Choroid plexus epithelial cell (primary cell): Measurements from ENCODE around the gene ABHD2.
"Not testable (repeated sequence)": the region's sequence is repeated elsewhere in the genome, so short reads cannot be mapped to it uniquely, and the experiment has no call there.

ENCODE experiments used
- DNase-seq: peaks from one replicate; pipeline ENCODE4 v3.0.0-alpha.2; 2010; ENCODE audit warnings: low read depth
- H3K4me3 ChIP-seq: 2 replicates; pipeline ENCODE4 v1.5.1; 2011; ENCODE audit warnings: low read depth, mild to moderate bottlenecking, control low read depth, low read length, moderate library complexity
- TF ChIP-seq, protein P1 (sequence below): conservative IDR thresholded peaks from 2 replicates; pipeline ENCODE4 v1.5.1; 2011; ENCODE audit warnings: low read depth, mild to moderate bottlenecking, control low read depth, inconsistent platforms, low read length, moderate library complexity

The ABHD2 gene

DNA sequence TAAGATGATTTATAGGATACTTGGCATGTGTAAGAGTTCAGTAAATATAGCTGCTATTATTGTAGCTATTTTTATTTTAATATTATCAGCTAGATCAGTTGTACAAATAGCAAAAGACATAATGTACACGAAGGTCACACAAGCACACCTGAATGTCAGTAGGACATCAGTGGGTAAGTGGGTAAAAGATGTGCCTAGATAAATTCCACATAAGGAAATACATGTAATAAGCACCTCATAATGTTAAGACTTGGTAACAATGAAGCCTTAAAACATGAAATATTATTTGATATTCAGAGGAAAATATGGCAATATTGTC, 41.5 kb downstream of the ABHD2 start:
- H3K4me3 ChIP-seq = no peak overlapping the region
- TF ChIP-seq, protein P1, sequence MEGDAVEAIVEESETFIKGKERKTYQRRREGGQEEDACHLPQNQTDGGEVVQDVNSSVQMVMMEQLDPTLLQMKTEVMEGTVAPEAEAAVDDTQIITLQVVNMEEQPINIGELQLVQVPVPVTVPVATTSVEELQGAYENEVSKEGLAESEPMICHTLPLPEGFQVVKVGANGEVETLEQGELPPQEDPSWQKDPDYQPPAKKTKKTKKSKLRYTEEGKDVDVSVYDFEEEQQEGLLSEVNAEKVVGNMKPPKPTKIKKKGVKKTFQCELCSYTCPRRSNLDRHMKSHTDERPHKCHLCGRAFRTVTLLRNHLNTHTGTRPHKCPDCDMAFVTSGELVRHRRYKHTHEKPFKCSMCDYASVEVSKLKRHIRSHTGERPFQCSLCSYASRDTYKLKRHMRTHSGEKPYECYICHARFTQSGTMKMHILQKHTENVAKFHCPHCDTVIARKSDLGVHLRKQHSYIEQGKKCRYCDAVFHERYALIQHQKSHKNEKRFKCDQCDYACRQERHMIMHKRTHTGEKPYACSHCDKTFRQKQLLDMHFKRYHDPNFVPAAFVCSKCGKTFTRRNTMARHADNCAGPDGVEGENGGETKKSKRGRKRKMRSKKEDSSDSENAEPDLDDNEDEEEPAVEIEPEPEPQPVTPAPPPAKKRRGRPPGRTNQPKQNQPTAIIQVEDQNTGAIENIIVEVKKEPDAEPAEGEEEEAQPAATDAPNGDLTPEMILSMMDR = no peak
- no peak for DNase-seq

DNA sequence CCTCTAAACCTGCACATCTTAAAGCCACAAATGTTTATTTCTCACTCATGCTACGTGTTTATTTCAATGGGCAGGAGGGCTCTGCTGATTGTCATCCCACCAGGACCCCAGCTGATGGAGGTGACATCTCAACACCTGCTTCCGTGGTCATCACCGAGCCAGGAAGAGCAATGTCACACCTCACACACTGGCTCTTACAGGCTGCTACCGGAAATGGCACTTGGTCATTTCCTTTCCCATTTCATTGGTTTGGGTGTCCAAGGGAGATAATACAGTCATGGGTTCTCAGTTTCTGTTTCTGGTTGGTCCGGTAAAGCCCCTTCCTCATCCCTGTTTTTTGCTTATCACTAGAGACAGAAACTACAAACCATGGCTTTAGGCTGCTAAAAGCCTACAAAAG, 41.9 kb downstream of the ABHD2 start:
- TF ChIP-seq, protein P1 = no peak
- no peak for DNase-seq
- no peak overlapping the region for H3K4me3 ChIP-seq

DNA sequence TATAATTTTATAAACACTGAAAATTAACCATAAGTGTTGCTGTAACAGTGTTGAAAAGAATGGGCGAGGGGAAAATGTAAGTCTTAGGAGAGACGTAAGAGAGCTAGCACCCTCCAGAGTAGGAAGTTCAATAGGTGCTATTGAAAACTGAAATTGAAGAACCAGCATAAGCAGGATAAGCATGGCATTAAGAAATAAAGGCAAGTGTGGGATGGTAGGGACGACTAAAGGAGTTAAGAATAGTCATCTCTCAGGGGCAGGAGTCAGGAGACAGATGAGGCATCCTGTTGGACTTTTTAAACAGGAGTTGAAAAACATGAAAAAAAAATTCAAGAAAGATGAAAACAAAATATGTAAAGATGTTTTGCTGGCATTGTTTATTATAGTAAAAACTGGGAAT, 43.5 kb downstream of the ABHD2 start:
- no peak overlapping the region for H3K4me3 ChIP-seq
- TF ChIP-seq, protein P1 = no peak
- DNase-seq = no peak

DNA sequence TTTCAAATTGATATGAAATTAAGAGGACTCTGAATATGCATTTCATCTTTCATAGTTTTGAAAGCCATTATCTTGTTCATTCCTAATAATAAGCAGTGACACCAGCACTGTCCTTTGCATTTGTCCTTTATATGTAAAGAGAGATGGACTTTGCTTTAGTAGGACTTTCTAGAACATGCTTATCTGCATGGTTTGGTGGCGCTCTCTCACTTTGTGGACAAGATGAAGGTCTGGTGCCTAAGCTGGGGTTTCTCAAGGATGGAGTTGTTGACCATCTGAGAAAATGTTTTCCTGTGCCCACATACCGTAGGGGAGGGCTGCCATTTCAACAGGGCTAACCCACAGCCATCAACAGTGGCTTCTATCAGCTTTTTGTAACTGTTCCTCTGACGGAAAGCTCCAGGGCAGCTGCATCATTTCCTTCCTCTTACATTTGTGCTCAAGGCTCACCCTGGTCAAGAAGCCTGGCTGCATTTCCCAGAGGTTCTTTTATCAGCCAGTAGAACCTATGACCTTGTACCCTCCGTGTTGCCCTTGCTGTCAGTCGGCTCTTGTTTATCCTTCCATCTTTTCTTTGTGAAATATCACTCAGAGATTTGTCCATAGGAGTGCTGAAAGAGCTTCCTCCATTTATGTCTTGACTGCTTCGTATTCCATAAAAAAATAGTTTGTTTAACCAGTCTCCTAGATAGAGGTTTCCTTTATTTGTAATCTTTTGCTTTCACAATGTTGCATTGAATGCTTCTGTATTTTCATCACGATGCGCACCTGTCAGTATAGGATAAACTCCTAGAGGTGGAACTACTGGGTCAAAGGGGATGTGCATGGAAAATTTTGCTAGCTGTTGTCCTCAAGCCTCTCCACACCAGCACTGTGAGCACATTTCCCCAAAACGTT, 44.6 kb downstream of the ABHD2 start:
- TF ChIP-seq, protein P1 = no peak
- no peak for DNase-seq

DNA sequence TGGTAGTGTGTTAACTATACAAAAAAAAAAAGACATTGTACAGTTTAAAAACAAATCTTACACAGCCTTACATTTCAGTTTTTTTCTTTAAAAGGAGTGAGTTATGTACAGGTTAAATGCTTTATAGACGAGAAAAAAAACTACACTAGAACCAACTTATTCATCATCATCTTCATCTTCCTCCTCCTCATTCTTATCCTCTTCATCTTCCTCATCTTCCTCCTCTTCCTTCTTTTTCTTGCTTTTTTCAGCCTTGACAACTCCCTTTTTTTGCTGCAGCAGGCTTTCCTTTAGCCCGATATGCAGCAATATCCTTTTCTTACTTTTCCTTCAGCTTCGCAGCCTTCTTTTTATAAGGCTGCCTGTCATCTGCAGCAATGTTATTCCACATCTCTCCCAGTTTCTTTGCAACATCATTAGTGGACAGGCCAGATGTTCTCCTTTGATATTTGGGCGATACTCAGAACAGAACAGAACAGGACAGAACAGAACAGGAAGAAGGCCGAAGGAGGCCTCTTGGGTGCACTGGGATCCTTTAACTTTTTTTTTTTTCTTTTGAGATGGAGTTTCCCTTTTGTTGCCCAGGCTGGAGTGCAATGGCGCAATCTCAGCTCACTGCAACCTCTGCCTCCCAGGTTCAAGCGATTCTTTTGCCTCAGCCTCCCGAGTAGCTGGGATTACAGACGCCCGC, 47.3 kb downstream of the ABHD2 start:
- DNase-seq = not testable (repeated sequence)

More for the DNA sequence above, 44.6 kb downstream of the ABHD2 start:
- H3K4me3 ChIP-seq = no peak overlapping the region

DNA sequence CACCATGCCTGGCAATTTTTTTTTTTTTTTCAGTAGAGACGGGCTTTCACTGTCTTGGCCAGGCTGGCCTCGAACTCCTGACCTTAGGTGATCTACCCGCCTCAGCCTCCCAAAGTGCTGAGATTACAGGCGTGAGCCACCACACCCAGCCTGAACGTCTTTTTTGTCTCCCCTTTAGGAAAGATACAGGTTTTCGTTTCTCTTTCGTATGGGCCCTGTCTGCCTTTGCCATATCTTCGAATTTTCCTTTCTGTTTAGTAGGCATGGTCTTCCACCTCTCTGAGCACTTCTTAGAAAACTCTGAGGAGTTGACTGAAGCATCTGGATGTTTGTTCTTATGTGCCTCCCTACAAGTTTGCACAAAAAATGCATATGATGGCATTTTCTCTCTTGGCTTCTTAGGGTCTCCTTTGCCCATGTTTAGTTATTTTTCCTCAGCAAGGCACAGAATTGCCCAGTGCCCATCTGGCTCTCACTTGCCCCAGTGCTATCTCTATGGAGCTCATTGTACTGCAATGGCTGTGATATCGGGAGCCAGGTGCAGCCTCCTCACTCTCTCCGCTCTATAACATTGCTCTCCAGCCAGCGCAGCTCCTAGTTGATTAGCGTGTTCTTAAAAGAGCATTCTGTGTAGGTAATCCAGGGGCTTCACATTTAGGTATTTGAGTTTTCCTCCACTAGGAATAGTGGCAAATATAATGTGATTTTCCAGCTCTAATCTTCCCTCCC, 48.0 kb downstream of the ABHD2 start:
- no peak for DNase-seq
- no peak overlapping the region for H3K4me3 ChIP-seq
- TF ChIP-seq, protein P1 = no peak

More for the DNA sequence above, 47.3 kb downstream of the ABHD2 start:
- not testable (repeated sequence) for H3K4me3 ChIP-seq
